Stimulated activated CD8-positive, alpha-beta memory T cell treated with anti-CD3 and anti-CD28 coated beads, Interleukin-7, amount 100 ng/mL, for 24 hours (primary cell): ENCODE measurements around the gene XIRP1.
"Not testable (repeated sequence)": the region's sequence is repeated elsewhere in the genome, so short reads cannot be mapped to it uniquely, and the experiment has no call there.

Source experiments
- DNase-seq: peaks from one replicate; pipeline ENCODE4 v3.0.0-alpha.2; 2020; ENCODE audit warnings: low read depth

XIRP1 gene, protein sequence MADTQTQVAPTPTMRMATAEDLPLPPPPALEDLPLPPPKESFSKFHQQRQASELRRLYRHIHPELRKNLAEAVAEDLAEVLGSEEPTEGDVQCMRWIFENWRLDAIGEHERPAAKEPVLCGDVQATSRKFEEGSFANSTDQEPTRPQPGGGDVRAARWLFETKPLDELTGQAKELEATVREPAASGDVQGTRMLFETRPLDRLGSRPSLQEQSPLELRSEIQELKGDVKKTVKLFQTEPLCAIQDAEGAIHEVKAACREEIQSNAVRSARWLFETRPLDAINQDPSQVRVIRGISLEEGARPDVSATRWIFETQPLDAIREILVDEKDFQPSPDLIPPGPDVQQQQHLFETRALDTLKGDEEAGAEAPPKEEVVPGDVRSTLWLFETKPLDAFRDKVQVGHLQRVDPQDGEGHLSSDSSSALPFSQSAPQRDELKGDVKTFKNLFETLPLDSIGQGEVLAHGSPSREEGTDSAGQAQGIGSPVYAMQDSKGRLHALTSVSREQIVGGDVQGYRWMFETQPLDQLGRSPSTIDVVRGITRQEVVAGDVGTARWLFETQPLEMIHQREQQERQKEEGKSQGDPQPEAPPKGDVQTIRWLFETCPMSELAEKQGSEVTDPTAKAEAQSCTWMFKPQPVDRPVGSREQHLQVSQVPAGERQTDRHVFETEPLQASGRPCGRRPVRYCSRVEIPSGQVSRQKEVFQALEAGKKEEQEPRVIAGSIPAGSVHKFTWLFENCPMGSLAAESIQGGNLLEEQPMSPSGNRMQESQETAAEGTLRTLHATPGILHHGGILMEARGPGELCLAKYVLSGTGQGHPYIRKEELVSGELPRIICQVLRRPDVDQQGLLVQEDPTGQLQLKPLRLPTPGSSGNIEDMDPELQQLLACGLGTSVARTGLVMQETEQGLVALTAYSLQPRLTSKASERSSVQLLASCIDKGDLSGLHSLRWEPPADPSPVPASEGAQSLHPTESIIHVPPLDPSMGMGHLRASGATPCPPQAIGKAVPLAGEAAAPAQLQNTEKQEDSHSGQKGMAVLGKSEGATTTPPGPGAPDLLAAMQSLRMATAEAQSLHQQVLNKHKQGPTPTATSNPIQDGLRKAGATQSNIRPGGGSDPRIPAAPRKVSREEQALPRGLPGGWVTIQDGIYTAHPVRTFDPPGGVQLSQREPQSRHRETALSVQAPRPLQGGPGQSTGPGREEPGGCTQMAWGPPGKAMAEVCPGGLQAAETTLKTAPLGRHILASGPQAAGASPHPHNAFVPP (N-terminal part only)

DNA sequence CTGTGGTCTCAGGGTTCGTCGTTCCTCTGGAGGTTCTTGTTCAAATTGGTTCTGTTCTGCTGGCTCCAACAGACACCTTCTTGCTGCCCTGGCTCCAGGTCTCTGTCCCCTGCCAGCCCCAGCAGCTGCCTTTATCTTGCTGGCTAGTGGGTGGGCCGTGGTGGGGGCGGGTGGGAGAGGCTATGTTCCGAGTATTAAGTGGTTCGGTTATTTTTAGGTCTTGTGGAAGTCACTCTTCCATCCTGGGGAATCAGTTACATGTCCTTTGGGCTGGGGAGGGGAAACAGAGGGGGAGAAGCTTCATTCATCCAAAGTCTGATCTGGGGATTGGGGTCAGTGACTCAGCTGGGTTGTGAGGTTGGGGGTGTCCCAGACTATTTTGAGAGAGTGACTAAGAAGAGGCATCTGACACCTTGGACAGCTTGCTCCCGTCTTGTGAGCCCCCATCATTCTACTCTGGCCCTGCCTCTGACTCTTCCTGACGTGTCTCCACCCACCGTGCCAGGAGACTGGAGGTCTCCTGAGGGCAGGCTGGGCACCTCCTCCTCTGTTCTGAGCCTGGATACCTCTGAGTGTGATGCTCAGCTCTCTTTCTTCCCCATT is at the start of gene XIRP1:
TSS of gene XIRP1 (minus strand) at position 106 of the 603 bp plus-strand sequence. CDS start 3,150 bp downstream, outside the sequence.
- no peak for DNase-seq

DNA sequence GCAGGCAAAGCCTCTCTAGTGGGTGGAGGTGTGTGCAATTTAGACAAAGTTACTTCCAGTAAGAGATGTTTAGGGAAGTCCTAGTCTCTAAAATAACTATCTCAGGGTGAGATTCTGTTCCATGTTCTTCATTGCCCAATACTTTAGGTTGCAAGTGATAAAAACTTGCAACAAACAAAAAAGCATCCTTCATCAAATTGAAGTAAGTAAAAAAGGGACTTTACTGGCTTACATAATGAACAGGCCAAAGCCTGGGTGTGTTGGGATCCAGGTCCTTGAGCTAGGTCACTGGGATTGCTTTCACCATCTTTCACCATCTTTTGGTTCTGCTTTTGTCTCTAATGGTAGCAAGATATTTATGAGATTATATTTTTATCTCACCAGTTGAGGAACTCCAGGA is 49.2 kb upstream of the XIRP1 start:
- no peak for DNase-seq

DNA sequence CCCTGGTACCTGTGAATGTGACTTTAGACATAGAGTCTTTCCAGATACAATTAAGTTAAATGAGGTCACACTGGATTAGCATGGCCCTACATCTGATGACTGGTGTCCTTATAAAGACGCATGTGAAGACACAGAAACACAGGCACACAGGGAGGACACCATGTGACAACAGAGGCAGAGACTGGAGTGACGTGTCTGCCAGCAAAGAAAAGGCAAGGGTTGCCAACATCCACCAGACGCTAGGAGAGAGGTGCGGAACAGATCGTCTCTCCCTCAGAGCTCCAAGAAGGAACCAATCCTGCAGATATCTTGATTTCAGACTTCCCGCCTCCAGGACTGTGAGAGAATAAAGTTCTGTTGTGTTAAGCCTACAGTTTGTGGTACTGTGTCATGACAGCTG is 44.6 kb upstream of the XIRP1 start:
- DNase-seq, result no peak

DNA sequence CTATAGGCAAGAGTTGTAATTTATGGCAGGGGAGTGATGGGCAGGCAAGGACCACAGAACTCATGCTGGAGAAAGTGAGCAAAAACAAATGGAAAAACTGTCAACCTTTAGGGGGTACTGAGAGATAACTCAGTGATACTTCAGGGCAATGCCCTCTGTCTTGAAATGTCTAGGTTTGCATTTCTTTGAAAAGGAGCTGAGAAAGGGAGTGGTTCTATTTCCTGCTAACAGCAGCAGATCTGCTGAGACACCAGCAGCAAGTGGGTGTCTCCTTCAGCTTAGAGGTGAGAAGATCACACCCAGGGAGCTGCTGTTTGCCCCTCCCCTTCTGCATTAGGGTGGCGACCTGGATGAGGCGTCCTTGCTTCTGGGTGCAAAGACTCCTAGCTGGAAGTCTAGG is 42.3 kb upstream of the XIRP1 start:
- no peak for DNase-seq

DNA sequence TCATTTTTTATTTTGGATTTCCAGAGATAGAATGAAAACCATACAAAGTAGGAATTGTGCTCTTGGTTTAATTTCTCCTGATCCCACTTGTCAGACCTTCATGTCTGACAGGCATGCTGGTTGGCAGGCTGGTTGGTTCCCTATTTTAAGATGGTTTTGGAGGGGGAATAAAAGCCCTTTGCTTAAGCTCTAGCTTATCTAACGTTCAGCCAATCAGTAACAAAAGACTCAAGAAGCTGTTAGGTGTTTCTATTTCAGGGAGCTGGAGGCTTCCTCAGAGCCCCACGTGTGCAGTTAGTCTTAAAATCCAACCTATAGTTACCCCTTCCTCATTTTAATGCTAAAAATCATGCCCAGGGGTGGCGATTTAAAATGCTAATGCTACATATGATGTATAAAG is 40.5 kb upstream of the XIRP1 start:
- DNase-seq, result no peak

DNA sequence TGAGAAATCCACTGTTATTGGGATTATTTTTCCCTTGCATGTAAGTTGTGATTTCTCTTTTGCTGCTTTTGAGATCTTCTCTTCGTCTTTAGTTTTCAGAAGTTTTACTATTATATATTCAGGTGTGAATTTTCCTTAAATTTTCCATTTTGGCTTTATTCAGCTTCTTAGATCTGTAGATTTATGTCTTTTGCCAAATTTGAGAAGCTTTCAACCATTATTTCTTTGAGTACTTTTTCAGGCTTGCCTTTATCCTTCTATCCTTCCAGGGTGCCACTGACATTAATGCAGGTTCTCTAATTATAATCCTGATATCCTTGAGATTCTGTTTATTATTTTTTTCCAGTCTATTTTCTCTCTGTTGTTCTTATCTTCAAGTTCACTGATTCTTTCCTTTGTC is 38.1 kb upstream of the XIRP1 start:
- no peak for DNase-seq

DNA sequence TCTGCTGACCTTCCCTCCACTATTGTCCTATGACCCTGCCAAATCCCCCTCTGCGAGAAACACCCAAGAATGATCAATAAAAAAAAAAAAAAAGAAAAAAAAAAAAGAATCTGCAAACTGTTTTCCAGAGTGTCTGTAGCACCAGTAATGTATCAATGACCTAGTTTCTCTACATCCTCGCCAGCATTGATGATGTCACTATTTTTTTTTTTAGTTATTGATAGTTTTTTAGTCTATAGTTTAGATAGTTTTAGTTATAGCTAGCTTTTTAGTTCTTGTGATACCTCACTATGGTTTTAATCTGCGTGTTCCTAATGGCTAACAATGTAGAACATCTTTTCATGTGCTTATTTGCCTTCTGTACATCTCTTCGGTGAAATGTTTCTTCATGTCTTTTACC is 36.1 kb upstream of the XIRP1 start:
- no peak for DNase-seq

DNA sequence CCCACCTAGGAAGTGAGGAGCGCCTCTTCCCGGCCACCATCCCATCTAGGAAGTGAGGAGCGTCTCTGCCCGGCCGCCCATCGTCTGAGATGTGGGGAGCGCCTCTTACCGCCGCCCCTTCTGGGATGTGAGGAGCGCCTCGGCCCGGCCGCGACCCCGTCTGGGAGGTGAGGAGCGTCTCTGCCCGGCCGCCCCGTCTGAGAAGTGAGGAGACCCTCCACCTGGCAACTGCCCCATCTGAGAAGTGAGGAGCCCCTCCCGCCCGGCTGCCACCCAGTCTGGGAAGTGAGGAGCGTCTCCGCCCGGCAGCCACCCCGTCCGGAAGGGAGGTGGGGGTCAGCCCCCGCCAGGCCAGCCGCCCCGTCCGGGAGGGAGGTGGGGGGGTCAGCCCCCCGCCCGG is 35.2 kb upstream of the XIRP1 start:
- DNase-seq, result not testable (repeated sequence)

DNA sequence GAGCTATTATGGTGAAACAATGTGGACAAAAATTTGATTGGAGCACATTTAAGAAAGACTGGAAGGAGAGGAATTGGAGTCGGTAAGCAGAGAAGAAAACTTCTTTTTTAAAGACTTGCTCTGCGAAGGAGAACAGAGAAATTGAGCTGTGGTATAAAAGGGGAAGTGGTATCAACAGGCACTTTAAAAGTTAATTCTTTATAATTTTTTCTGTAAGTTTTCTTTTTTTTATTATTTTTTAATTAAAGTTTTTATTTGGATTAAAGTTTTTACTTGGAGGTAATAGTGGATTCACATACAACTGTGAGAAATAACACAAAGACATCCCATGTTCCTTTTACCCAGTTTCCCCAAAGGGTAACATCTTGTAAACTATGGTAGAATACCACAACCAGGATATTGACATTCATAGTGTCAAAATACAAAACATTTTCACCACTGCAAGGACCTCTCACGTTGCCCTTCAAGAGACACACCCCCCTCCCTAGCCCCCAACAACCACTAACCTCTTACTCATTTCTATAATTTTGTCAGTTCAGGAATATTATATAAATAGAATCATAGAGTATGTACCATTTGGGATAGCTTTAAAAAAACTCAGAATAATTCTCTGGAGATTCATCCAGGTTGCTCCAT is 33.8 kb upstream of the XIRP1 start:
- DNase-seq, result no peak

DNA sequence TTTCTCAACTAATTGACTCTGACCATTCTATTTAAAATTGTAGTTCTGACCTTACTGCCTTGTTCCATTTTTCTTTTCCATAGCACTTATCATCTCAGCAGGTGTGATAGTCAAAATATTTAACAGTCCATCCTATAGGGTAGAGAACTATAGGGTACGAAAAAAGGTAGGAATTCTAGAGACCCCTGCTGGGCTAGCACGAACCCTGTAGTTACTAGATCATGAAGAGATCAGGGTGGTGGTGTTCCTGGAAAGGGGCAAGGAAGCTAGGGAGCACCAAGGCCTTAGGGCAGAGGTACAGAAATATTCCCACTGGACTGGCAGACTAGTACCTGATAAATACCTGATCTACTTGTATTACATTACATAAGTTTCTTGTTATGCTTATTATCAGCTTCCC is 31.9 kb upstream of the XIRP1 start:
- DNase-seq, result no peak

DNA sequence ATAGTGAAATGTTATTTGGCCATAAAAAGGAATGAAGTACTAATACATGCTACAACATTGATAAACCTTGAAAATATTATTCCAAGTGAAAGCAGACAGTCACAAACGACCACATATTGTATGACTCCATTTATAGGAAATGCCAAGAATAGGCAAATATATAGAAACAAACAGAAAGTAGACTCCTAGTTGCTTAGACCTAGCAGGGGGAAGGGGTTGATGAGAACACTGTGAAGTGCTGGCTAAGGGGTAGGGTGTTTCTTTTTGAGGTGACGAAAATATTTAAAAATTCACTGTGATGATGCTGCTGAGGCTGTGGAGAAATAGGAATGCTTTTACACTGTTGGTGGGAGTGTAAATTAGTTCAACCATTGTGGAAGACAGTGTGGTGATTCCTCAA is 30.5 kb upstream of the XIRP1 start:
- DNase-seq, result no peak

DNA sequence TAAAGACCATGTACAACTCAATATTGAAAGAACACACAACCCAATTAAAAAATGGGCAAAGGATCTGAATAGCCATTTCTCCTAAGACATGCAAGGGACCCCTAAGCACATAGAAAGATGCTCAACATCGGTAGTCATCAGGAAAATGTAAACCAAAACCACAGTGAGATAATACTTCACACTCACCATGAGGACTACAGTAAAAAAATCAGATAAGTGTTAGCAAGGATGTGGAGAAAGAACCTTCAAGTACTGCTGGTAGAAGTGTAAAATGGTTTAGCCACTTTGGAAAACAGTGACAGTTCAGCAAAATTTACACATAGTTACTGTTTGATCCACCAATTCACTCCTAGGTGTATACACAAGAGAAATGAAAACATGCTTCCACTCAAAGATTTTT is 30.1 kb upstream of the XIRP1 start:
- no peak for DNase-seq

DNA sequence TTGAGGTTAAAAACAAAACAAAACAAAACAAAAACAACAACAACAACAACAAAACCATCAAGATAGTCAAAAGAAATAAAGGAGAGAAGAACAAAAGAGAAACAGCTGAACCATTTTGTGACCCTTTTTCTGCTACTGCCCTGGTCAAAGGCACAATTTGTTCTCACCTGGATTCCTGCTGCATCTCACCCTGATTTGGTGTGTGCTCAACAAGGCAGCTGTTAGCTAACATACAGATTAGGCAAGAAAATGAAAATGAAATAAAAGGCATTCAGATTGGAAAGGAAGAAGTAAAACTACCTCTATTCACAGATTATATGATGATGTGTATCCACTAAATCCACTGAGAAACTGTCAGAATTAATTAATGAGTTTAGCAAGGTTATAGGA is 28.7 kb upstream of the XIRP1 start:
- DNase-seq, result no peak

DNA sequence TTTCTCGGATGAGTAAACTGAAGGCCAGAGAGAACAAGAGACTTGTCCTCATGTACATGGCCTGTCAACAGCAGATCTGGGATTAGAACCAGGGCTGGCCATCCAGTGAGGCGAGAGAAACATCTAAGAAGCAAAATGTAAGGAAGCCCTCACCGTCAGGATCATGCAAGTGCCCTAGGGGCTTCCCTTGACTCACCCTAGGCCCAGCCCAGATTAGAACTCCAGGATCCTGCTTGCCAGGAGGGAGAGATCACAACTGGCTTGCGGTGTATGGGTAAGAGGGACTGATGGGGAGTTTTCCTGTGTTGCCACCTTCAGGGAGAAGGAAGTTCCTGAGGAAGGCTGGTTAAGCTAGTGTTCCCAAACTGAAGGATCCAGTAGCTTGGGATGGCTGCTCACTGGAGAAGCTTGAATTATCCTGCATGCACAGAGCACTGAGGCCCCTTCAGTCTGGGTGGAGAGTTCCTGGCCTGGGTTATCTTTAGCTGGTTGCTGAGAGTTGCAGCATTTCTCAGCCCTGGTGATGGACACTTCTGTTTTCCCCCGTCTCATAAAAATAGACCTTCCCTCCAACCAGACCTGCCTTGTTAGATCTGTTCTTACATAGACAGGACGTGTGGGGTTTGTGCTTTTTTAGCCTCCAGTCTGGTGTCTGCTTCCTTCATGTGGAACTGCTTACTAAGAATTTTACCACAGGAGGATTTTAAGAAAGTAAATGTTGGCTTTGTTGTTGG is 28.2 kb upstream of the XIRP1 start:
- DNase-seq, result no peak

DNA sequence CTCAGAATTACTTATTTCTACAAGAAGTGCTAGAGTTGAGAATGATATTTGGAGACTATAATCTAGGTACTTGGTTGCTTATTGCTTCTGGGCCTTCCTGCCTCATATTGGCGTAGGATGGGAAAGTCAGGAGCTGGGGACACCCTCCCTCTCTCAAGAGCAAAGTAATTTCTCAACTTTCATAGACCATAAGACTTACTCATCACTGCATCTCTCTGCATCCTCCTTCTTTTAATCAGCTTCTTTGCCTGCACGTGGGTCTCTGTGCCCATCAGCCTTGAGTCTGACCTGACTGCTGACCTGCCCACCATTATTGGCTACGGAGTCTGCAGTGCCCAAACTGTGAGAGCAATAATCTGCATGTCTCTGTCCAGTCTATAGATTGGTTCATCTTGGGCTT is 27.3 kb upstream of the XIRP1 start:
- no peak for DNase-seq

DNA sequence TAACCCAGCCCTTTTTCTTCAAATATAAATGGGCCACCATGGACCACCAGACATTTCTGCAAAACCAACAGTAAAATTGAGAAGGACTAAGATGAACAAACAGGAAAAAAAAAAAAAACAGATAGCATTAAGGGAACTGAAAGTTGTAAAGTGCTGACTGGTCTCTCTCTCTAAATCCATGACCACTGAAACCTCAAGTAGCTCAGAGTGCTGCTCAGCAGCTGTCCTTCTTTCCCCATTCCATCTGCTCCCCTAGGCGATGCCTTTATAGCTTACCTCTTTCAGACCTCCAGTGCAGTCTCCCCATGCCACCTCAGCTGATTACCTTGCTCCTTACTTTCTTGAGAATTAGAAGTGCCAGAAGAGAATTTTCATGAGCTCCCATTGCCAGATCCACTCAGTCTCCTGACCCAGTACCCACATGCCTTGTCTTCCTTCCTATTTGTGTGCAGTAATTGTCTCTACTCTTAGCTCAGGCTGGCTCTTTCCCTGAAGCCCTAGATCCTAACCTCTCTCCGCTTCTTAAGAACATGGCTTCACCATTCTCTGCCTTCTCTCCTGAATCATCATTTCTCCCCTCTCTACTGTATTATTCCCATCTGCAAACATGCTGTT is 23.9 kb upstream of the XIRP1 start:
- no peak for DNase-seq

DNA sequence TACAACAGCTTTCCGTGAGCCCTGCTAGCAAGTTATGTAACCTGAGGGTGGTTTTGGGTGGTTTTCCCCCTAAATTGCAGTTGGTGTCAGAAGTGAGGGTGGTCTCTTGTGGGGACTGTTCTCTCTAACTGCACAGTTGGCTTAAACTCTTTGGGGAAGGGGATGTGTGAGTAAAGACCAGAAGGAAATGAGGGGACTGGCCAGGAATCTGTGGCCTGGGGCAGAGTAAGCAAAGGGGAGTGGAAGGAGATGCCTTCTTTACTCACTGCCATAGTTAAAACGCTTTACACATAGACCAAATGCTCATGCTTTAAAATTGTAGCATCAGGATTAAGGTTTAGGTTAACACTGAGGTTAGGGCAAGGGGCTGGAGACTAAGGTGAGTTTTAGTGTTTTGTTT is 21.2 kb upstream of the XIRP1 start:
- no peak for DNase-seq

DNA sequence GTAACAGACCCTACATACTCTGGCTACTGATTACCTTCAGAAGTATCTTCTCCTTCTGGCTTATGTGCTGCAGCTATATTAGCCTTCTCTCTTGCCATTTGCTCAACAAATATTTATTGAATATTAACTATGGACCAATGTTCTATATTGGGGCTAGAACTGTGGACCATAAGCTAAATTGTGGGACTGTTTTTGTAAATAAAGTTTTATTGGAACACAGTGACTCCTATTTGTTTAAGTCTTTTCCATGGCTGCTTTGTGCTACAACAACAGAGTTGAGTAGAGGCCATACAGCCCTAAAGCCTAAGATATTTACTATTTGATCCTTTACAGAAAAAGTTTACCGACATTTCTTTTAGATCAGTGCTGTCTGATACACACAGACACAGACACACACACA is 20.3 kb upstream of the XIRP1 start:
- no peak for DNase-seq

DNA sequence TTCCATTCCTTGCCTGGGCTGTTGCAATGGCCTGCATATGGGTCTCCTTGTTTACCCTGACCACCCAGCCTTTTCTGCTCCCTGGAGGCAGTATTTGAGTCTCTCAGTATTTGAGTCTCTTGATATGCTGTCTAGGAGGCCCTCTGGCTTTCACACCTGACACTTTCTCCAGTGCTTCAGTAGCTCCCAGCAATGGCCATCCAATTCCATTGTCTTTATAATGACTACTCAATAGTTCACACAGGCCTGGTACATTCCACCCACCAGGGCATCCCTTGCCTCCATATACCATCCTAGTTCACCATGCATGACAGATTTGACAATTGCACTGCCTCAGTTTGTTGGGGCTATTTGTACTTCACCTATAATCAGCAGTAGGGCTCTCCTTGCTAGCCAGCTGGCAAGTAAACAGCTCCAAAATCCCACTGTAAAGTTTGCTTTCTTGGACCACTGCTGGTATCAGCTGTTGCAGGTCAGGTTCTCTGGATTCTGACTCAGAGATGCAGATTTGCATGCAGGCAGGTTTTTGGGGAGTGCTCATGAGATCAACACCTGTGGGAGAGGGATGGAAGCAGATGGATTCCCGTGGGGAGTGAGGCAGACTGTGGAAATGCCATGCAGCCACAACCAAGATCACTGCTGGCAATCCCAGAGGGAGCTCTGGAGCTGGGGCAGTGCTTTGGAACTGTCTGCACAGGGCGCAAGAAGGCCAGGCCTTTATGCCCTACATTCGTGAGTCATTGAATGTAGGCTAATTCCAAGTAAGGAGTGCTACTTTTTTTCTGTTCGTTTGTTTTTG is 19.1 kb upstream of the XIRP1 start:
- DNase-seq, result no peak

DNA sequence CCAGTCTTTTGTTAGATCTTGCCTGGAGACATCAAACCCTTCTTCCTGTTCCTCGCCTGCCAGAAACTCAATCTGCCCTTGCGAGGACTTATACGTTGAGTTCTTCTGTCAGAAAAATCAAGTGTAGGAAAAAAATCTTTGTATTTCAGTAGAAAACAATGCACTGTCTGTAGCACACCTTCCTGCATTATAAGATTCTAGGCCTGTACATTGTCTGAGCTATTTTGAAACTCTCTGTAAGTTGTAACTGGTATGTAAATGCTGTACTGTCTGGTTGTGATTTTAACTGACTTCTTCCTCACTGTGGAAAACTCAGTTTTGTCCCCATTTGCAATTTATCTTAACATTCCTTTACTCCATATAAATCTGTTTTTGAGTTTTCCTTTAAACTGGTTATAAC is 17.7 kb upstream of the XIRP1 start:
- no peak for DNase-seq
